Measurements from ENCODE around the gene ADAMTSL5.

GRCh38 chr19:1503089-1503924 lies 9.5 kb downstream of the ADAMTSL5 start:
- peak; percentile 52 to 79 (median 66) for TF ChIP-seq CTCF (IDR thresholded peaks at IDR 0.05)
- no peak for TF ChIP-seq POLR2A (IDR thresholded peaks at IDR 0.05)

Measured in esophagus squamous epithelium (tissue), 4 donors.